NCI-H446 treated with DMSO at 0.1 percent for 48 hours (cell line): ENCODE data around the gene PRRC2B.
"Not testable (repeated sequence)": the region's sequence is repeated elsewhere in the genome, so short reads cannot be mapped to it uniquely, and the experiment has no call there.

Source experiments
- DNase-seq: peaks from one replicate; lab custom pipeline; 2025; lab: John Stamatoyannopoulos, UW

PRRC2B gene

DNA sequence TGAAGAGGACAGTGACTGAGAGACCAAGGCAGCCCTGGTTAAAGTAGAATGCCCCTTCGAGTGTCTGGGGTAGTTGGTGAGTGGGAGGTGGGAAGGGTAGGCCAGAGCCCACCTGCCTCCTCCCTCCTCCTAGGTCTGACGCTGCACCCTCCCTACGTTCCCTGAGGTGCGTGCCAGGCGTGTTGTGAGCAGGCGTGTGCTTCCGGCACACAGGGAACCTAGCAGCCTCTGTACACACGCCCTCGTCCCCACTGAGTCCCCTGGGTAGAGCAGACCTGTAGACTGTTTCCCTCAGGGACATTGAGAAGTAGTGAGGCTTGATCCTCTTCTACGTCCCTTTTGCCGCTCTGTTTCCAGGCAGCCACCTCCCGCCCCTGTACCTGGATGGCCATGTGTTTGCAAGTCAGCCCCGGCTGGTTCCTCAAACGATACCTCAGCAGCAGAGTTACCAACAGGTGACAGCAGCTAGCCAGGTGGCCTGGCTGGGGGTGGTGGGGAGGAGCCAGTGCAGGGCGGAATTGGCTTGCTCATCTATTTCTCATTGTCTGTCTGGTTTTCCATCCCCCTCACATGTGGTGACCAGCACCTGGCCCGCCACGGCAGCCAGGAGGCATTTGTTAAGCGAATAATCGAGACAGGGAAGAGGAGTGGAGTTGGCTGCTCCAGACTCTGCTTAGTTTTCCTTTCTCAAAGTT, 92.0 kb downstream of the PRRC2B start:
- DNase-seq: no peak

DNA sequence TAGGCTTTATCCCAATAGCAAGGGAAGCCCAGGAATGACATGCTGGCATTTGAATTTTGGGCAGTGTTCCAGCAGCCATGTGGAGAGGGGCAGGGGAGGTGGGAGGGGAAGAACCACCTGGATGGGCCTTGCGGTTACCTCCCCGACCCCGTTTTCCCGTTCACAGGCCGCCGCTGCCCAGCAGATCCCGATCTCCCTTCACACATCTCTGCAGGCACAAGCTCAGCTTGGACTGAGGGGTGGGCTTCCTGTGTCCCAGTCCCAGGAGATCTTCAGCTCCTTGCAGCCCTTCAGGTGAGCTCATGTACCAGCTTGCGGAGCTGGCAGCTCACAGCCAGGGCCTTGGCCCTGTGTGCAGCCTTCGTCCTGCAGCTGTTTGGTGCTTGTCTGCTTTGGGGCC, 93.1 kb downstream of the PRRC2B start:
- DNase-seq: no peak

DNA sequence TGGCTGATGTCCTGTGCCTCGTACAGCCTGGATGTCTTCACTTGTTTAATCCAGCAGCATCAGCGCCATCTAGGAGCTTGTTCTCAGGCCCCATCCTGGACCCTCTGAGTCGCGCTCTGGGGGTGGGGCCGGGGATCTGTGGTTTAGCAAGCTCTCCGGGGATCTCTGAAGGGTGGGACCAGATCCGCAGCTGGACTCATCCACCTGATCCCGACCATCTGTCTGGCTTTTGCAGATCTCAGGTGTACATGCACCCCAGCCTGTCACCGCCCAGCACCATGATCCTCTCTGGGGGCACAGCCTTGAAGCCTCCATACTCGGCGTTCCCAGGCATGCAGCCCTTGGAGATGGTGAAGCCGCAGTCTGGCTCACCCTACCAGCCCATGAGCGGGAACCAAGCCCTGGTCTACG, 93.7 kb downstream of the PRRC2B start:
- DNase-seq: no peak

DNA sequence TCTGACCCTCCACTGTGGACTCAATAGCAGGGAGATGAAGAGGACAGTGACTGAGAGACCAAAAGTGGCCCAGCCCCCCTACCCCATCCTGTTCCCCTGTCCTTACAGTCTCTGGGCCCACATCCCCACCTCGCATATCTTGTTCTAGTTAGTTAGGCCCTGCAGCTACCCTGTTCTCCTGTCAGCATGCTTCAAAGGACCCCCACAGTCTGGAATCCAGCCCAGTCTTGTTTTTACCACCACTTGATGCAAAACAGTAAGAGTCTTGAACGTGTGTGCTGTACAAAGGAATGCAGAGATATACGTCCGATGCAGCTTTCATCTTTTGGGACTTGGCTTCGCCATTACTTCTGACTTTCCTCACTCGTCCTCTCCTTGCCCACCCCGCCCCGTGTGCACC, 96.6 kb downstream of the PRRC2B start:
- DNase-seq: no peak

DNA sequence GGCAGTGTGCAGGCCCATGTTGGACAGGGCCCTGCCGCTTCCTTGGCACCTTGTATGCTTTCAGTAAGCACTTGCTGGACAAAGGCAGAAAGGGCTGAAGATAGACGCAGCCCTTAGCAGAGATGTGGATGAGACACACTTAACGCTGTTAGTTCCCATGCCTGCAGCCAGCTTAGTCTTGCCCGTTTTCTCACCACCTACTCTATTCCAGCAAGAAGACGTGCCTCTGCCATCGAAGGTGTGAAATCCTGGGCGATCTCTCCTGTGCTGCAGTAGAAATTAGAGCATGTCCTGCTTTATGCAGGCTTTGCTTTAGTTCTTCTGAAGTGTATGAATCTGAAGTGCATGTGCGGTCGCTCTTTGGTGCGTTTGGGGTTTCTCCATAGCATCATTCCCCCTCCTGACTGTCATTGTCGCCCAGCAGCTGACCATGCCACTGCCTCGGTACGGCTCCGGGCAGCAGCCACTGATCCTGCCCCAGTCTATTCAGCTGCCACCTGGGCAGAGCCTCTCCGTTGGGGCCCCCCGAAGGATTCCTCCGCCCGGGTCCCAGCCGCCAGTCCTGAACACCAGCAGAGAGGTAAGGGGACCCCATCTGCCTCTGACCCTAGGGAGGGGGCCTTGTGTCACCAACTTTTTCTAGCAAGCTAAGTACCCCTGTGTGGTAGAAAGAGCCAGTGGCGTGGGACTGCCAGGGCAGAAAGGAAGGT, 97.3 kb downstream of the PRRC2B start:
- DNase-seq: no peak

DNA sequence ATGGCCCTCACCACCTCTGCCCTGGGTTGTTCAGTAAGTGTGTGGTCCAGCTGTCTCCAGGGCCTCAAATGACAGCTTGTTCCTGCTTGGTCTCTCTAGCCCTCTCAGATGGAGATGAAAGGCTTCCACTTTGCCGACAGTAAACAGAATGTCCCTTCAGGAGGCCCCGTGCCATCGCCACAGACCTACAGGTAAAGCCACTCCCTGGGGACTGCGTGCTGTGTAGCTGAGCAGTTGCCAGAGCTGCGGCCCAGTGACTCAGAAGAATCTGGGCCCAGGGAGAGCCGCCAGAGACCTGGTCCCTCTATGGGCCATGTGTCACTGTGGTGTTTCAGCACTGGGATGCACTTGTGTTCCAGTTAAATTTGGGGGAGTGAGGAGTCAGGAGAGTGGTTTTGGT, 98.2 kb downstream of the PRRC2B start:
- DNase-seq: no peak

DNA sequence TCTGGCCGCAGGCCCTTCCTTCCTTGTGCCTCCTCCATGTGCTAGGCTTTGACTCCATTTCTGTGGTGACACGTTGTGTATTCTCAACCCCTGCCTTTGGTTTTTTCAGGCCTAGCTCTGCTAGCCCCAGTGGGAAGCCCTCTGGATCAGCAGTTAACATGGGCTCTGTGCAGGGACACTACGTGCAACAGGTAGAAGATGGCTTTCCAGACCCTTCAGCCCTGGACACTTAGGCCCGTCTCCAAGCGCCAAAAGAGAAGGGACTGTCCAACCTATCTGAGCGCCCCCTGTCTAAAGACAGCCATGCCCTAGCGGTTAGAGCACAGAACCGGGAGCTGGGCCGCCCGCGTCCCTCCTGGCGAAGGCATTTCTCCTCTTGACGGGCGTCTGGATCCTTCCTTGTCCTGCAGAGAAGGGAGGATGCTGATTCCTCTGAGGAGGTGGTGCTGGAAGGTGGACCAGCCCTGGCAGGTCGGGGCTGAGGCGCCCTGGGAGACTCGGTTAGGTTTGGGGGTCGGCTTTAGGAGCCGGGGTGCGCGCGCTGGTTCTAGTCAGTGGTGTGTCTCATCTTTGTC, 100.5 kb downstream of the PRRC2B start:
- DNase-seq: no peak

DNA sequence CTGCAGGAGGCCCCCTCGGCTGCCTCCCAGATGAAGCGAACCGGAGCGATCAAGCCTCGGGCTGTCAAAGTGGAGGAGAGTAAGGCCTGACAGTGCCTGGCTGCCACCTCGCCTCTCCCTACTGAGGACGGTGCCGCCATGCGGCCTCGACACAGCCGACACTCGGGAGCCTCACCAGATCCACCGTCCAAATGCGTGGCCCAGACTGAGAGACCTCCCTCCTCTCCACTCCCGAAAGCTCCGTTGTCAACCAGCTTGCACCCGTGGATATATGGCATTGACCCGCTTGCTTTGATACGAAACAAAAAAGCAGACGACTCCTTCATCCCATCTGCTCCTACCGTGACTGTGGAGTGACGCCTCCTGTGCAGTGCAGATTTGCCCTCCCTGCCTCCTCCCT, 101.9 kb downstream of the PRRC2B start:
- DNase-seq: no peak

DNA sequence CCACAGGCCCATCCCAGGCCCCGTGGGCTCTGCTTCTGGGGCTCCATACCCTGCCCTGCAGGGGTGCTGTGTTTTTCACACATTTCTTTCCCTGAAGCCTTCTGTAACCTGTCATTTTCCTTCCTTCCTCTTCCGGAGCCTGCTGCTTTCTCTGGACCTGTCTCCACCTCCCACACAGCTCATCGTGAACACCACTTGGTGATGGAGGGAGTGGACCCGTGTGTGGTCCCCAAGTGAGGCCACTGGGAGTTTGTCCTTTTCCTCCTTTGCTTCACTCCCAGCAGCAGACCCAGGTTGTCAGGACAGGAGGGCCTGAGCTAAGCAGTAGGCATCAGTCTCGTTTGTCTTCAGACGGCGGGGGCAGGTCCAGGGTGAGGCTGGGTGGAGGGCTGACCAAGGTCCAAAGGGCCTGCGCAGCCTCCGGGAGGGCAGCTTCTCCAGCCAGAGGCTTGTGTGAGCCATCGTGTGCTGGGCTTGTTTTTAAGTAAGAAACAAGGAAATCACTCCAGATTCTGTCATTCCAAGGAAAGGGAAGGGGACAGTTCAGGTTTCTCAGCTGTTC, 103.0 kb downstream of the PRRC2B start:
- no peak for DNase-seq

DNA sequence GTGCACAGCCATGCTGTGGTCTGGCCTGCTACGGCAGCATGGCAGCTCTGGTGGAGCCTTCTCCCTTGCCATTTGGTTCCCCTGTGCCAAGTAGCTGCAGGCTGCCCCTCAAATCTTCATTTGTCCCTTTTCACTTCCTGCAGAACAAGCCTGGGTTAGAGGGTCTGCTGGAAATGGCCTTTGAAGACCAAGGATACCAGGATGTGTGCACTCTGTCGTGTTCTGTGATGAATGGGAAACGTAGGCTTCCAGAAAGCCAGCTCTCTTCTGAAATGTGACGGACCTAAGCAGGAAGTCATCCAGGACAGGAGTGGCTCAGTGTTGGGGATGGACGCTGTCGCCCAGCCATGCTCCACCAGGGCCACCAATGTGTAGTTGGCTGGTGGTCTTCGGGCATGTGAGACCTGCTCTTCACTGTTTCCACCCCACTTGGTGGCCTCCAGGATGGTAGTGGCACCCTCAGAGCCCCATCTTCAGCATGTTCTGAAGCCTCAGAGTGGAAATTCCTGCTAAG, 105.4 kb downstream of the PRRC2B start:
- no peak for DNase-seq

DNA sequence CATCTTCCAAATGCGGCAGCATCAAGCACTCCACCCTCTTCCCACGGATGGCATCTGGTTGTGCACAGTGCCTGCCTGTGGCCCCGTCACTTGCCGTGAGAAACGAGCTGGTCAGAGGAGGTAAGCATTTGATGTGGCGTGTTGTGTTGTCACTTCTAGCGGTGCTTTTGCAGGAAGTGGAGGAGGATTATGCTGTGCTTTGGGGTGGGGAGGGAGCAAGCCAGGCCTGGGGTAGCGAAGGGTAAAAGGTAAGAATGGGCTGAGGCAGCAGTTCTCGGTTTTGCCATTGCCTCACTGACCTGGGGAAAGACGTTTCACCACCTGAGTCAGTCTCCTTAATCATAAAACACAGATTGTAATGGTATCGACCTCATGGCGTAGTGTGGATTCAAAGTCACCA, 106.5 kb downstream of the PRRC2B start:
- no peak for DNase-seq

DNA sequence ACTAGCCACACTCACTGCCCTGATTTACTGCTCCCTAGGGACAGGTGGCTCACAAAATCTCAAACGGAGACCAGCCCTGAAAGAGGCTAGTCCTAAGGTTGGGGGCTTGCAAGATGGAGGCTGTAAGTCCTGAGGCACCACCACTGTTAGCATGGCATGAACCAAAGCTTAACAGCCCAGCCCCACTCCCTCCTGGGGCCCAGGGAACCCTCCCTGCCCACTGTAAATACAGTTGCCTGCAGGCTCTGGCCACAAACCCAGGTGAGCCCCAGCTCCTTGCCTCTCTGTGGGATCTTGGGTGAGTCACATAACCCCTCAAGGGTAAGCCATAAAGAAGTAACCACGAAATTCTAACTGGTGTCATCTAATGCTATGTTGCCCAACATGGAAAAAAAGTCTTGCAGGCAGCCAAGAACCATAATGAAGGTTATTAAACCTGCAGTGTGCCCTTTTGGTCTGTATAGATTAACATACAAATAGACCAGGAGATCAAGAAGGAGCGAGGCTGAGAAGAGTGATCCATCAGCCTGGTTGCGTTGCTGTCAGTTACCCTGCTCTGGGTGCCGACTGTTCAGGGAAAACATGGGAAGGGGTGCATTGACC, 107.2 kb downstream of the PRRC2B start:
- no peak for DNase-seq

DNA sequence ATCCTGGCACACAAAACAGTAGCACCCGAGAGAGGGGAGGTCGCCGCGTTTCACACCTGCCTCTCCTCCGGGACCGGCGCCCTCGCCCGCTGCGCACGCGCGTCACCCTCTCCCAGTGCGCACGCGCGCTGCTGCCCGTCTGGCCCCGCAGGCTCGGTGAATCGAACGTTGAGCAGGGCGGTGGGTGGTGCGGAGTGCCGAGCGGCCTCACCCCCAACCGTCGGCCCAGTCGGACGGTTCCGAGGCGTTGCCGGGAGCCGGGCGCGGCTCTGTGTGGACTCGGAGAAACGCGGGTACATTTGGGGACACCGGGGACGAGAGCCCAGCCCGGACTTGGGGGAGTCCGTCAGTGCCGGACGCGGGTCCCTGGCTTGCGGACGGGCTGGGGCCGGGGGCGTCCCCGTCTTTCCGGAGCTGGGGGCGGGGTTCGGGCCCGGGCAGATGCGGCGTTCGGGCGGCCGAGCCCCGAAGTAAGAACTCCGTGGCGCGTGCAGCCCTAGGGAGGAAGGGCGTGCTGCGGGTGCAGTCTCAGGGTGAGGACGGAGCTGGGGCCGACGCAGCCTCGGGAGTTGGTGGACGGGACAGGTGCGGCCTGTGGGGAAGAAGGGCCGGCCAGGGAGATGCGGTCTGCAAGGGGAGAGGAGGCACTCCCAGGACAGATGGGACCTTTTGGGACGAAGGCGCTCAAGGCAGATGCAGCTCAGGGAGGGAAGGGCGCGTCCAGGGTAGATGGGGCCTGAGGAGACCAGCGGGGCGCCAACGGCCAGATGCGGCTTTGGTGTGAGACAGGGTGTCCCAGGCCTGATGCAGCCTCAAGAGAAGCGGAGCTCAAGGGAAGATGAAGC, 109.1 kb downstream of the PRRC2B start, which contains the start of gene POMT1:
Gene POMT1 (plus strand): TSS at position 138 of the 845 bp plus-strand sequence. CDS start 1,301 bp downstream, outside the sequence.
- peak; percentile 41 for DNase-seq

DNA sequence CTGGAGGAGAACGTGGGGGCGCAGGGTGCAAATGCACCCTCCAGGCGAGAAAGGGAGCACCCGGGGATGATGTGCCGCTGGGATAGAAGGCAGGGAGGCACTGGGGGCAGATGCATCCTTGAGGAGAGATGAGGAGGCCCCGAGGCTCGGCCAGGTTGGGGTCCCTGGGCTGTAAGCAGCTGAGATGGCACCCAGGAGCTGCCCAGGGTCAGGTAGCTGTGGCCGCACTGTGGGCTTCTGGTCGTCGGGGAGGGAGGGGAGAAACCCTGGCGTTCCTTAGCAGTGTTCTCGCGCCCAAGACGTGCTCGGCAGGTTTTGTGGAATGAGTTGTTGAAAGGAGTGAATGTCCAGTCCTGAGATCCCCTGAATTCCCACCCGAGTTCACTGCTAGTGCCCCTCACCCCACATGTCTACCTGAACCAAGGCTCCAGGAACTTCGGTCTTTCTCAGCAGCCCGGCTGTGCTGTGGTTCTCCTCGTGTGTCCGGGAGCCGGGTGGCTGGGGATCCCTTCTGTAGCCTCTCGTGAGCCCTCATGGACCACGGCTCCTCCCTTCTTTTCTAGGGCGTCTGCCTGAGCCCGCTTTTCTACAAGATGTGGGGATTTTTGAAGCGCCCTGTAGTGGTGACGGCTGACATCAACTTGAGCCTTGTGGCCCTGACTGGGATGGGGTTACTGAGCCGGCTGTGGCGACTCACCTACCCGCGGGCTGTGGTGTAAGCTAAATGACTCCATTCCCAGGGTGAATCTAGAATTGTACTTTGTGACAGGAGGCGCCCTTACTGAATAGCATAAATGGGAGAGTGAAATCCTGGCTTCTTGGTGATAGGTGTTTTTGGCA, 110.0 kb downstream of the PRRC2B start:
- DNase-seq: no peak

DNA sequence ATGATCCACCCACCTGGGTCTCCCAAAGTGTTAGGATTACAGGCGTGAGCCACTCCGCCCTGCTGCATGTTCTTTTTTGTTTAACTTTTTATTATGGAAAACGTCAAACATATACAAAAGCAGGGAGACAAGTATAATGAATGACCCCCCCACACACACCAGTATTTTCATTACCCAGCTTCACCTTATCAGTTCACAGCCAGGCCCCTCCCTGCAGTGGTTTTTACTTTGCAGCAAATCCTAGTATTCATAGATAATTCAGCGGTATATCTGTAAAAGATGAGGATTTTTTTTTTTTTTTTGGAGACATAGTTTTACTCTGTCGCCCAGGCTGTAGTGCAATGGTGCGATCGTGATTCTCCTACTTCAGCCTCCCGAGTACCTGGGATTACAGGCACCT, 111.1 kb downstream of the PRRC2B start:
- DNase-seq: no peak

DNA sequence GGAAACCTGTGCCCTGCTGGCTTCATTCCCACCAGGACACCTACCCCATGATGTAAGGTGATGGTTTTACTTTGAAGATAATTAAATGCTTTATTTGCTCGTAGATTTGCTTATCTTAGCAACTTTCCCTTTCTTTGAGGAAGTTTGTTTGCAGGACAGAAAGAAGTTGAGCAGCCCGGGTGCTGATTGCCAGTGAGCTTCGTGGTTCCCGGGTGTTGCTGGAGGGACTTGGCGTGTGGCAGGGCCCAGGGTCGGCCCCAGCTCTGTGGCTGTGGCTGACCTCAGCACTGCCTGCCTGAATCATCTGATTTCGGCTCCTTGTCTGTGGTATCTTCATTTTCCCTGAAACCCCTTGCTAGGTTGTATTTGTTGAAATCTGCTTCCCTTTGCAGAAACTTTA, 117.5 kb downstream of the PRRC2B start:
- DNase-seq: no peak

DNA sequence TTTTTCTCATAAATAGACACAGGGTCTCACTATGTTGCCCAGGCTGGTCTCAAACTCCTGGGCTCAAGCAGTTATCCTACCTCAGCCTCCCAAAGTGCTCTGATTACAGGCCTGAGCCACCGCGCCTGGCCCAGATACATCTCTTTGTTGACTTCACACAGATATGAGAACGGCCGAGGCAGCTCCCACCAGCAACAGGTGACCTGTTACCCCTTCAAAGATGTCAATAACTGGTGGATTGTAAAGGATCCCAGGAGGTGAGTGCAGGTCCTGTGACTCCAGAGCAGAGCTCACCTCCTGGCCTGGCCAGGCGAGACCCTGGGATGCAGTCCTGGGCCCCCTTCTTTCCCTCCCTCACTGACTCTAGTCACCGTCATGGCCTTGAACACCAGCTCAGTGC, 118.0 kb downstream of the PRRC2B start:
- DNase-seq: no peak

DNA sequence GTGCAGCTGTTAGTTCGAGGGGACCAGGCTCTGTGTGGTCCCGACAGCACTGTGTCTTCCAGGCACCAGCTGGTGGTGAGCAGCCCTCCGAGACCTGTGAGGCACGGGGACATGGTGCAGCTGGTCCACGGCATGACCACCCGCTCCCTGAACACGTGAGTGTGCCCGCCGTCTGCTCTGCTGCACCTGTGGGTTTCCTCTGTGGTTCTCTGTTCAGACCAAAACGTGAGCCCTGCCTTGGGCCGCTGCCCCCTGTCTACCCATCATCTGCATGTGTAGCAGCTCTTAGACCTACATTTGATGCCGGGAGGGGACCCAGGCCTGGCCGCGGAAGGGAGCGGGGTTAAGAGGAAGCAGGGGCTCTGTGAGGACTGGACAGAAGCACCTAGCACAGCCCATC, 119.3 kb downstream of the PRRC2B start:
- DNase-seq: no peak

DNA sequence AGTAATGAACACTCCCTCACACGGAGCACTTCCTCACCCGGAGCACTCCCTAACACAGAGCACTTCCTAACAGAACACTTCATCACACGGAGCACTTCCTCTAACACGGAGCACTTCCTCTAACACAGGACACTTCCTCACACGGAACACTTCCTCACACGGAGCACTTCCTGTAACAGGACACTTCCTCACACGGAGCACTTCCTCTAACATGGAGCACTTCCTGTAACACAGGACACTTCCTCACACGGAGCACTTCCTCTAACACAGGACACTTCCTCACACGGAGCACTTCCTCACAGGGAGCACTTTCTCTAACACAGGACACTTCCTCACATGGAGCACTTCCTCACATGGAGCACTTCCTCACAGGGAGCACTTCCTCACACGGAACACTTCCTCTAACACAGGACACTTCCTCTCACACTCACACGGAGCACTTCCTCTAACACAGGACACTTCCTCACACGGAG, 121.7 kb downstream of the PRRC2B start:
- not testable (repeated sequence) for DNase-seq

DNA sequence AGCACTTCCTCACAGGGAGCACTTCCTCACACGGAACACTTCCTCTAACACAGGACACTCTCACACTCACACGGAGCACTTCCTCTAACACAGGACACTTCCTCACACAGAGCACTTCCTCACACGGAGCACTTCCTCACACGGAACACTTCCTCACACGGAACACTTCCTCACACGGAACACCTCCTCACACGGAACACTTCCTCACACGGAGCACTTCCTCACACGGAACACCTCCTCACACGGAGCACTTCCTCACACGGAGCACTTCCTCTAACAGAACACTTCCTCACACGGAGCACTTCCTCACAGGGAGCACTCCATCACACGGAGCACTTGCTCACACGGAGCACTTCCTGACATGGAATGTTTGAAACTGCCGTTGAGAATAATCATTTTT, 122.2 kb downstream of the PRRC2B start:
- DNase-seq: no peak
